K562 (cell line): ENCODE results near the gene SLC44A1. TPM values are rescaled to one million over a fixed set of nuclear protein-coding genes. Genes with fewer than 3 reads are reported as not detected.

Experiments used
- ATAC-seq: fragments of 200-7000 bp; cut with Tn5 transposase; 3 replicates; pipeline ENCODE4 v1.9.1; 2020; ENCODE audit warnings: moderate library complexity
- BruUV-seq: library from RNA; stranded (reverse); fragments of 400-500 nt; replicated peaks from 2 replicates; lab custom pipeline; 2021; lab: Mats Ljungman, UMichigan
- CTCF ChIA-PET: fragments of 300-600 bp; formaldehyde crosslinking; extraction: SDS; loops from one replicate; lab custom pipeline; 2021; ENCODE audit warnings: low intra/inter-chr PET ratio; lab: Yijun Ruan, JAX
- POLR2A ChIA-PET: fragments of 300-600, 350-650 bp; sonication (Branson Sonifier 250); formaldehyde crosslinking; extraction: SDS; loops from one replicate; lab custom pipeline; 2021; ENCODE audit warnings: antibody characterized with exemption, inconsistent platforms; lab: Yijun Ruan, JAX
- DNase-seq, 4 experiments: peaks; one replicate each; pipeline versions ENCODE4 v3.0.0 to v3.0.0-alpha.2; 2011 to 2018; ENCODE audit warnings: low spot score in 3 of 4, mixed read lengths in 3 of 4; ENCODE audit errors: extremely low read depth in 1 of 4
- FAIRE-seq: peaks from 2 replicates; lab custom pipeline; 2011; peaks lifted over from hg19 to GRCh38; lab: Jason Lieb, UNC
- H2AFZ ChIP-seq: 2 replicates; pipeline ENCODE4 v1.6.0; 2011; ENCODE audit warnings: low read depth, low read length, control low read depth, inconsistent platforms
- H3K27ac ChIP-seq: fragments of 200-600 bp; 3 replicates; pipeline ENCODE4 v1.8.0; 2011; ENCODE audit warnings: low read depth, mild to moderate bottlenecking, control low read depth, inconsistent platforms, low read length, moderate library complexity, mixed read lengths; ENCODE audit errors: extremely low read depth
- H3K27me3 ChIP-seq, 2 experiments: fragments of 300-600 bp in 1 of 2; 2 replicates in 1 of 2; 3 replicates in 1 of 2; pipeline versions ENCODE4 v1.6.0 to v1.8.0; 2011; ENCODE audit warnings: inconsistent platforms in 2 of 2, low read length in 2 of 2, mild to moderate bottlenecking in 1 of 2, mixed read lengths in 1 of 2, moderate library complexity in 1 of 2; ENCODE audit not compliant: control insufficient read depth in 2 of 2, insufficient read depth in 2 of 2
- H3K36me3 ChIP-seq: fragments of 300-600 bp; 3 replicates; pipeline ENCODE4 v1.8.0; 2011; ENCODE audit warnings: mild to moderate bottlenecking, low read length, inconsistent platforms; ENCODE audit not compliant: control insufficient read depth, insufficient read depth
- H3K4me1 ChIP-seq, 2 experiments: fragments of 200-600 bp in 1 of 2; replicated peaks in 1 of 2; 2 replicates in 1 of 2; 3 replicates in 1 of 2; pipeline versions ENCODE4 v1.5.1 to v1.8.0; 2011; ENCODE audit warnings: inconsistent platforms in 2 of 2, low read length in 2 of 2, mild to moderate bottlenecking in 1 of 2, mixed read lengths in 1 of 2, moderate library complexity in 1 of 2; ENCODE audit not compliant: control insufficient read depth in 2 of 2, insufficient read depth in 2 of 2
- H3K4me2 ChIP-seq: 2 replicates; pipeline ENCODE4 v1.6.1; 2011; ENCODE audit warnings: low read length, control low read depth, inconsistent platforms, mixed read lengths; ENCODE audit not compliant: insufficient read depth
- H3K4me3 ChIP-seq: fragments of 200-600 bp; sonication (generic), shearing (Covaris generic); 2 replicates; pipeline ENCODE4 v1.5.1; 2016; ENCODE audit warnings: control low read depth, inconsistent platforms
- H3K79me2 ChIP-seq: fragments of 200-600 bp; 3 replicates; pipeline ENCODE4 v1.8.0; 2011; ENCODE audit warnings: low read length, inconsistent platforms; ENCODE audit not compliant: control insufficient read depth, insufficient read depth
- H3K9ac ChIP-seq, 2 experiments: 2 replicates each; pipeline versions ENCODE4 v1.6.0 to v1.6.1; 2011; ENCODE audit warnings: low read depth in 2 of 2, low read length in 2 of 2, control low read depth in 1 of 2, inconsistent platforms in 1 of 2, mild to moderate bottlenecking in 1 of 2, mixed read lengths in 1 of 2; ENCODE audit not compliant: insufficient read depth in 1 of 2
- H3K9me1 ChIP-seq: one replicate; pipeline ENCODE4 v1.6.0; 2011; ENCODE audit warnings: inconsistent platforms, mild to moderate bottlenecking, low read length, moderate library complexity; ENCODE audit not compliant: control insufficient read depth, insufficient read depth
- H3K9me3 ChIP-seq: replicated peaks from 2 replicates; pipeline ENCODE4 v1.5.1; 2011; ENCODE audit warnings: low read depth, low read length, inconsistent platforms; ENCODE audit not compliant: control insufficient read depth, insufficient read depth
- H4K20me1 ChIP-seq: replicated peaks from 2 replicates; pipeline ENCODE4 v1.6.1; 2011; ENCODE audit warnings: low read length, inconsistent platforms, mixed read lengths; ENCODE audit not compliant: control insufficient read depth, insufficient read depth
- CHD4 ChIP-seq: fragments of 200-600 bp; sonication (generic); IDR thresholded peaks from 3 replicates; pipeline ENCODE4 v1.6.1; 2012; ENCODE audit warnings: low read depth, mild to moderate bottlenecking, mixed read lengths, low read length, inconsistent platforms; ENCODE audit not compliant: insufficient read depth, insufficient replicate concordance, poor library complexity, severe bottlenecking
- MLLT1 ChIP-seq, 2 experiments: fragments of 450-650 bp; IDR thresholded peaks; 2 replicates each; pipeline ENCODE4 v1.6.1; 2016
- NBN ChIP-seq: fragments of 450-650 bp; IDR thresholded peaks from 2 replicates; pipeline ENCODE4 v1.6.1; 2016; ENCODE audit warnings: low read depth, mild to moderate bottlenecking
- ZBTB17 ChIP-seq: fragments of 450-650 bp; formaldehyde crosslinking; IDR thresholded peaks from 2 replicates; pipeline ENCODE4 v1.4.0; 2020; ENCODE audit warnings: mild to moderate bottlenecking
- ZNF740 ChIP-seq, 3 experiments: fragments of 200-800 bp in 1 of 3; sonication (Bioruptor generic) in 1 of 3; sonication (generic) in 1 of 3; formaldehyde crosslinking in 1 of 3; IDR thresholded peaks; 2 replicates each; pipeline versions ENCODE4 v1.6.1 to v1.8.0; 2016 to 2022; ENCODE audit warnings: mild to moderate bottlenecking in 2 of 3, missing compliant biosample characterization in 2 of 3, missing genetic modification characterization in 2 of 3, missing genetic modification reagents in 1 of 3
- WGBS: fragments of 100-300 bp; shearing (Covaris generic); methylation state at CpG from one replicate; pipeline ENCODE4 v1.1.6; 2016; ENCODE audit warnings: low coverage, mixed read lengths; ENCODE audit not compliant: insufficient coverage; ENCODE audit errors: missing lambda C conversion rate; 5-methylcytosine and 5-hydroxymethylcytosine counted together
- in situ Hi-C: fragments of 300-500 bp; cut with MboI; formaldehyde crosslinking; loops from 4 replicates; pipeline ENCODE4 v1.15.0; 2018; ENCODE audit warnings: inconsistent platforms, mixed read lengths
- intact Hi-C: fragments of 100-400 bp; cut with micrococcal nuclease; formaldehyde crosslinking; loops from 2 replicates; pipeline ENCODE4 v1.14.2; 2022
- polyA plus RNA-seq, 8 experiments: library from polyadenylated mRNA; depleted of rRNA in 4 of 8; stranded (reverse) in 5 of 8; unstranded in 3 of 8; fragments of >200 nt; fragmentation: Nextera tagmentation in 2 of 8; fragmentation: Illumina TruSeq in 1 of 8; extraction: Ambion mirVana in 2 of 8; extraction: Trizol in 1 of 8; gene quantifications; 2 replicates each; pipeline versions ENCODE4 v1.2.1 to v1.2.3, GENCODE V29; 2011 to 2014; ENCODE audit warnings: inconsistent platforms in 1 of 8, missing spikeins in 1 of 8
- total RNA-seq, 7 experiments: library from RNA; depleted of rRNA in 6 of 7; stranded (reverse); fragments of >200 nt in 6 of 7; fragmentation: Illumina TruSeq in 2 of 7; extraction: Trizol in 2 of 7; gene quantifications; 2 replicates each; pipeline versions ENCODE4 v1.2.1 to v1.2.3, GENCODE V29; 2011 to 2021; ENCODE audit warnings: low replicate concordance in 1 of 7

SLC44A1 gene
- total and polyA plus RNA-seq, 9 of the 15 experiments (the other 6 are each of a cell fraction or from before 2014, with no cell fraction given) = 0.11 to 0.59 (median 0.30) TPM

- Histone ChIP-seq H3K9me3 (no peaks in the 10 kb centered on the region), H3K27me3 (no peaks in the 10 kb centered on the region), H2AFZ (no peak overlapping the region), H3K9me1 (no peaks in the 10 kb centered on the region), H3K9ac (no peak overlapping the region), H3K4me2 (no peak overlapping the region), H3K36me3 (no peaks in the 10 kb centered on the region), H3K4me1 (no peaks in the 10 kb centered on the region), H3K4me3 (no peak overlapping the region), H3K79me2 (no peaks in the 10 kb centered on the region), H3K27ac (no peak overlapping the region), H4K20me1 (no peaks in the 10 kb centered on the region)
- intact Hi-C loops = no loop called here
- no TSS peak for BruUV-seq
- WGBS = 0% methylated on average over 2 of the region's 2 CpGs
- POLR2A ChIA-PET = interaction anchor here (1.2 kb wide), 1 partner anchor 9 kb away, joined by 4 read pairs; no protein-coding TSS in a partner anchor
- CTCF ChIA-PET = no interaction called here
- DNase-seq (no peak), FAIRE-seq (no peak), ATAC-seq (no peak)
- no peak for TF ChIP-seq CHD4
- TF ChIP-seq ZBTB17 = no peak
- no peak for TF ChIP-seq ZNF740 (CRISPR knock-in tag; IDR thresholded peaks at IDR 0.05)
- TF ChIP-seq ZNF740 (tag; IDR thresholded peaks at IDR 0.05) = no peak
- no peak for TF ChIP-seq MLLT1 (IDR thresholded peaks at IDR 0.05)
- no peak for TF ChIP-seq NBN
- in situ Hi-C loops = no loop called here
These were observed 63.2 kb downstream of the SLC44A1 start for GRCh38 chr9:105307591-105308130.
